Measurements from ENCODE around the gene PIK3C2G. TPM values are rescaled to one million over a fixed set of nuclear protein-coding genes. Genes with fewer than 3 reads are reported as not detected.

PIK3C2G gene
- total and polyA plus RNA-seq, 10 of the 15 experiments (the other 5 are each of a cell fraction or from before 2014, with no cell fraction given): not detected

GRCh38 chr12:18261273-18261672, at the start of gene PIK3C2G (continued):
- TF ChIP-seq ZBTB11 (CRISPR knock-in tag; IDR thresholded peaks at IDR 0.05): no peak
- TF ChIP-seq ZBTB40 (IDR thresholded peaks at IDR 0.05; ENCODE audit: borderline replicate concordance): no peak
- TF ChIP-seq FOXM1 (IDR thresholded peaks at IDR 0.05; ENCODE audit: low read depth, low read length): no peak
- no peak for TF ChIP-seq STAT3 (IDR thresholded peaks at IDR 0.05; ENCODE audit: low read depth, low read length)
- no peak for TF ChIP-seq NFYB (IDR thresholded peaks at IDR 0.05; ENCODE audit: insufficient read depth, low read depth, low read length)
- no peak for TF ChIP-seq RAD21 (IDR thresholded peaks at IDR 0.05; ENCODE audit: insufficient read depth, low read depth, low read length)
- no peak for TF ChIP-seq SREBF1 (IDR thresholded peaks at IDR 0.05; ENCODE audit: low read length)
- no peak for TF ChIP-seq CHD1 (IDR thresholded peaks at IDR 0.05; ENCODE audit: low read depth, low read length)
- TF ChIP-seq PAX8 (IDR thresholded peaks at IDR 0.05): no peak
- no peak for TF ChIP-seq NR2C1 (IDR thresholded peaks at IDR 0.05)

All from GM12878 (cell line).